22Rv1 (cell line): Measurements from ENCODE around the gene PITPNM1.
"Not testable (repeated sequence)": the region's sequence is repeated elsewhere in the genome, so short reads cannot be mapped to it uniquely, and the experiment has no call there.

Experiments
- ZFX ChIP-seq: fragments of 450-650 bp; IDR thresholded peaks from 2 replicates; pipeline ENCODE4 v1.6.1; 2017; ENCODE audit warnings: antibody characterized with exemption, borderline replicate concordance
- TF ChIP-seq, protein P1 (sequence below): fragments of 450-650 bp; IDR thresholded peaks from 2 replicates; pipeline ENCODE4 v1.5.1; 2017; ENCODE audit warnings: mild to moderate bottlenecking

DNA sequence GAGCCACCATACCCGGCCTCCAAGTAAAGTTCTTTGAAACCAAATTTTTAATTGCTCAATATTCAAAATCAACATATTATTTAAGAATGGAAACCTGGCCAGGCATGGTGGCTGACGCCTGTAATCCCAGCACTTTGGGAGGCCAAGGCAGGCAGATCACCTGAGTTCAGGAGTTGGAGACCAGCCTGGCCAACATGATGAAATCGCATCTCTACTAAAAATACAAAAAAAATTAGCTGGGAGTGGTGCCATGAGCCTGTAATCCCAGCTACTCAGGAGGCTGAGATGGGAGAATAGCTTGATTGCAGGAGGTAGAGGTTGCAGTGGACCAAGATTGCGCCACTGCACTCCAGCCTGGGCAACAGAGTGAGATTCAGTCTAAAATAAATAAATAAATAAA lies 42.9 kb upstream of the PITPNM1 start:
- TF ChIP-seq ZFX = not testable (repeated sequence)
- TF ChIP-seq, protein P1, sequence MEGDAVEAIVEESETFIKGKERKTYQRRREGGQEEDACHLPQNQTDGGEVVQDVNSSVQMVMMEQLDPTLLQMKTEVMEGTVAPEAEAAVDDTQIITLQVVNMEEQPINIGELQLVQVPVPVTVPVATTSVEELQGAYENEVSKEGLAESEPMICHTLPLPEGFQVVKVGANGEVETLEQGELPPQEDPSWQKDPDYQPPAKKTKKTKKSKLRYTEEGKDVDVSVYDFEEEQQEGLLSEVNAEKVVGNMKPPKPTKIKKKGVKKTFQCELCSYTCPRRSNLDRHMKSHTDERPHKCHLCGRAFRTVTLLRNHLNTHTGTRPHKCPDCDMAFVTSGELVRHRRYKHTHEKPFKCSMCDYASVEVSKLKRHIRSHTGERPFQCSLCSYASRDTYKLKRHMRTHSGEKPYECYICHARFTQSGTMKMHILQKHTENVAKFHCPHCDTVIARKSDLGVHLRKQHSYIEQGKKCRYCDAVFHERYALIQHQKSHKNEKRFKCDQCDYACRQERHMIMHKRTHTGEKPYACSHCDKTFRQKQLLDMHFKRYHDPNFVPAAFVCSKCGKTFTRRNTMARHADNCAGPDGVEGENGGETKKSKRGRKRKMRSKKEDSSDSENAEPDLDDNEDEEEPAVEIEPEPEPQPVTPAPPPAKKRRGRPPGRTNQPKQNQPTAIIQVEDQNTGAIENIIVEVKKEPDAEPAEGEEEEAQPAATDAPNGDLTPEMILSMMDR = not testable (repeated sequence)
